ENCODE results near the gene ATP10A.

DNA sequence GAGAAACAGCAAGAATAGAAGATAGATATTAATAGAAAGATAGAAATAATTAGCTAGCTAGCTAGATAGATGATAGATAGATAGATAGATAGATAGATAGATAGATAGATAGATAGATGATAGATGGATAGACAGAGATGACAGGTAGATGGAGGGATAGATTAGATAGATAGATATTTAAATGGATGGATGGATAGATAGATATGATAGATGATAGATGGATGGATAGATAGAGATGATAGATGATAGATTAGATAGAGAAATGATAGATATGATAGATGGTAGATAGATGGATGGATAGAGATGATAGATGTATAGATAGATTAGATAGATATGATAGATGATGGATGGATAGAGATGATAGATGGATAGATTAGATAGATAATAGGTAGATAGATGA, 8.3 kb upstream of the ATP10A start:
- TF ChIP-seq, protein P1, sequence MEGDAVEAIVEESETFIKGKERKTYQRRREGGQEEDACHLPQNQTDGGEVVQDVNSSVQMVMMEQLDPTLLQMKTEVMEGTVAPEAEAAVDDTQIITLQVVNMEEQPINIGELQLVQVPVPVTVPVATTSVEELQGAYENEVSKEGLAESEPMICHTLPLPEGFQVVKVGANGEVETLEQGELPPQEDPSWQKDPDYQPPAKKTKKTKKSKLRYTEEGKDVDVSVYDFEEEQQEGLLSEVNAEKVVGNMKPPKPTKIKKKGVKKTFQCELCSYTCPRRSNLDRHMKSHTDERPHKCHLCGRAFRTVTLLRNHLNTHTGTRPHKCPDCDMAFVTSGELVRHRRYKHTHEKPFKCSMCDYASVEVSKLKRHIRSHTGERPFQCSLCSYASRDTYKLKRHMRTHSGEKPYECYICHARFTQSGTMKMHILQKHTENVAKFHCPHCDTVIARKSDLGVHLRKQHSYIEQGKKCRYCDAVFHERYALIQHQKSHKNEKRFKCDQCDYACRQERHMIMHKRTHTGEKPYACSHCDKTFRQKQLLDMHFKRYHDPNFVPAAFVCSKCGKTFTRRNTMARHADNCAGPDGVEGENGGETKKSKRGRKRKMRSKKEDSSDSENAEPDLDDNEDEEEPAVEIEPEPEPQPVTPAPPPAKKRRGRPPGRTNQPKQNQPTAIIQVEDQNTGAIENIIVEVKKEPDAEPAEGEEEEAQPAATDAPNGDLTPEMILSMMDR (IDR thresholded peaks at IDR 0.05), result no peak
- TF ChIP-seq POLR2A (IDR thresholded peaks at IDR 0.05) (no peak), EP300 (IDR thresholded peaks at IDR 0.05; ENCODE audit: low read depth) (no peak)
